H9 (cell line): ENCODE data around the gene TAC1. TPM values are rescaled to one million over a fixed set of nuclear protein-coding genes. Genes with fewer than 3 reads are reported as not detected.

Source experiments
- DNase-seq: peaks from one replicate; pipeline ENCODE4 v3.0.0-alpha.2; 2017
- H2AFZ ChIP-seq: one replicate; pipeline ENCODE4 v1.6.1; 2013; ENCODE audit warnings: mild to moderate bottlenecking, low read length, control low read depth, moderate library complexity
- H2AK5ac ChIP-seq: 2 replicates; pipeline ENCODE4 v1.6.1; 2013; ENCODE audit warnings: low read length, control low read depth, mixed read lengths; ENCODE audit not compliant: insufficient read length
- H2BK120ac ChIP-seq: one replicate; pipeline ENCODE4 v1.6.1; 2013; ENCODE audit warnings: low read depth, mild to moderate bottlenecking, low read length, control low read depth, inconsistent platforms; ENCODE audit not compliant: poor library complexity, severe bottlenecking
- H2BK12ac ChIP-seq: 2 replicates; pipeline ENCODE4 v1.6.1; 2013; ENCODE audit warnings: low read length, control low read depth, mixed read lengths, low read depth; ENCODE audit not compliant: insufficient read length
- H2BK15ac ChIP-seq: 2 replicates; pipeline ENCODE4 v1.6.1; 2013; ENCODE audit warnings: low read depth, low read length, control low read depth
- H2BK20ac ChIP-seq: one replicate; pipeline ENCODE4 v1.6.1; 2013; ENCODE audit warnings: low read depth, mild to moderate bottlenecking, low read length, control low read depth, inconsistent platforms; ENCODE audit not compliant: poor library complexity, severe bottlenecking
- H2BK5ac ChIP-seq: 2 replicates; pipeline ENCODE4 v1.6.1; 2013; ENCODE audit warnings: low read length, control low read depth, mixed read lengths; ENCODE audit not compliant: insufficient read length
- H3K14ac ChIP-seq: 2 replicates; pipeline ENCODE4 v1.6.1; 2013; ENCODE audit warnings: low read length, control low read depth; ENCODE audit not compliant: insufficient read depth
- H3K18ac ChIP-seq: 2 replicates; pipeline ENCODE4 v1.6.1; 2013; ENCODE audit warnings: low read depth, mild to moderate bottlenecking, mixed read lengths, low read length, control low read depth; ENCODE audit not compliant: insufficient read length
- H3K23ac ChIP-seq: 2 replicates; pipeline ENCODE4 v1.6.1; 2013; ENCODE audit warnings: low read length, control low read depth, mixed read lengths, low read depth; ENCODE audit not compliant: insufficient read length
- H3K23me2 ChIP-seq: 2 replicates; pipeline ENCODE4 v1.6.1; 2013; ENCODE audit warnings: low read depth, mild to moderate bottlenecking, mixed read lengths, low read length, control low read depth; ENCODE audit not compliant: insufficient read length, poor library complexity, severe bottlenecking
- H3K27ac ChIP-seq: 2 replicates; pipeline ENCODE4 v1.5.1; 2013; ENCODE audit warnings: low read length, control low read depth, mixed read lengths, low read depth; ENCODE audit not compliant: insufficient read length
- H3K27me3 ChIP-seq: 2 replicates; pipeline ENCODE4 v1.6.1; 2013; ENCODE audit warnings: low read length, control low read depth, inconsistent platforms; ENCODE audit not compliant: insufficient read depth
- H3K4ac ChIP-seq: 2 replicates; pipeline ENCODE4 v1.6.1; 2013; ENCODE audit warnings: low read depth, mild to moderate bottlenecking, control low read depth, inconsistent platforms, low read length, moderate library complexity
- H3K4me1 ChIP-seq: 2 replicates; pipeline ENCODE4 v1.6.1; 2013; ENCODE audit warnings: low read length, control low read depth, inconsistent platforms; ENCODE audit not compliant: insufficient read depth
- H3K4me2 ChIP-seq: 2 replicates; pipeline ENCODE4 v1.6.1; 2013; ENCODE audit warnings: low read length, control low read depth, mixed read lengths; ENCODE audit not compliant: insufficient read length, insufficient read depth
- H3K56ac ChIP-seq: 2 replicates; pipeline ENCODE4 v1.6.1; 2013; ENCODE audit warnings: low read depth, mild to moderate bottlenecking, mixed read lengths, low read length, control low read depth; ENCODE audit not compliant: insufficient read length
- H3K79me1 ChIP-seq: 2 replicates; pipeline ENCODE4 v1.6.1; 2013; ENCODE audit warnings: low read depth, mild to moderate bottlenecking, moderate library complexity, low read length, control low read depth, inconsistent platforms; ENCODE audit not compliant: insufficient read depth, poor library complexity, severe bottlenecking
- H3K79me2 ChIP-seq: 2 replicates; pipeline ENCODE4 v1.6.1; 2013; ENCODE audit warnings: low read length, control low read depth, inconsistent platforms; ENCODE audit not compliant: insufficient read depth
- H3K9ac ChIP-seq: 2 replicates; pipeline ENCODE4 v1.6.1; 2013; ENCODE audit warnings: low read length, control low read depth, mixed read lengths; ENCODE audit not compliant: insufficient read length; ENCODE audit errors: extremely low read depth
- H3K9me3 ChIP-seq: one replicate; pipeline ENCODE4 v1.6.1; 2013; ENCODE audit warnings: low read depth, low read length, inconsistent platforms; ENCODE audit not compliant: control insufficient read depth
- H3T11ph ChIP-seq: one replicate; pipeline ENCODE4 v1.6.1; 2013; ENCODE audit warnings: mild to moderate bottlenecking, low read length, control low read depth, inconsistent platforms
- H4K20me1 ChIP-seq: one replicate; pipeline ENCODE4 v1.6.1; 2013; ENCODE audit not compliant: control insufficient read depth, insufficient read length, insufficient read depth
- H4K5ac ChIP-seq: 2 replicates; pipeline ENCODE4 v1.6.1; 2013; ENCODE audit warnings: low read depth, mild to moderate bottlenecking, mixed read lengths, low read length, control low read depth; ENCODE audit not compliant: insufficient read length
- H4K8ac ChIP-seq: replicated peaks from 2 replicates; pipeline ENCODE4 v1.6.1; 2013; ENCODE audit warnings: low read length, control low read depth, mixed read lengths, low read depth; ENCODE audit not compliant: insufficient read length
- H4K91ac ChIP-seq: 2 replicates; pipeline ENCODE4 v1.6.1; 2013; ENCODE audit warnings: low read depth, mild to moderate bottlenecking, moderate library complexity, mixed read lengths, low read length, control low read depth; ENCODE audit not compliant: insufficient read length
- H3K27ac Mint-ChIP-seq, 3 experiments: 2 replicates in 2 of 3; 3 replicates in 1 of 3; pipeline ENCODE4 v1.8.0; 2020 to 2021; ENCODE audit warnings: mixed read lengths in 3 of 3, mild to moderate bottlenecking in 1 of 3, moderate library complexity in 1 of 3
- H3K27me3 Mint-ChIP-seq: 2 replicates; pipeline ENCODE4 v1.8.0; 2021; ENCODE audit warnings: low read depth, mild to moderate bottlenecking, moderate library complexity, mixed read lengths
- H3K36me3 Mint-ChIP-seq, 3 experiments: 2 replicates in 2 of 3; 3 replicates in 1 of 3; pipeline ENCODE4 v1.8.0; 2020 to 2021; ENCODE audit warnings: low read depth in 3 of 3, mixed read lengths in 3 of 3; ENCODE audit not compliant: insufficient read depth in 1 of 3
- H3K4me1 Mint-ChIP-seq, 2 experiments: 2 replicates each; pipeline ENCODE4 v1.8.0; 2020; ENCODE audit warnings: mixed read lengths in 2 of 2
- H3K4me3 Mint-ChIP-seq, 2 experiments: 2 replicates in 1 of 2; 3 replicates in 1 of 2; pipeline ENCODE4 v1.8.0; 2020 to 2021; ENCODE audit warnings: mild to moderate bottlenecking in 2 of 2, mixed read lengths in 2 of 2, moderate library complexity in 1 of 2
- H3K9me3 Mint-ChIP-seq, 2 experiments: 2 replicates in 1 of 2; 3 replicates in 1 of 2; pipeline ENCODE4 v1.8.0; 2020; ENCODE audit warnings: mild to moderate bottlenecking in 2 of 2, mixed read lengths in 2 of 2, moderate library complexity in 1 of 2
- CTCF ChIP-seq: fragments of 200-600 bp; sonication (generic); conservative IDR thresholded peaks from 3 replicates; pipeline ENCODE4 v1.8.0; 2021; ENCODE audit warnings: antibody characterized with exemption, mild to moderate bottlenecking
- total RNA-seq: library from RNA; stranded (reverse); gene quantifications from 2 replicates; pipeline ENCODE4 v1.2.1, GENCODE V29; 2021

Gene TAC1
- total RNA-seq, 1 experiment from 2014 or later = 0.77 TPM

- TF ChIP-seq CTCF = no peak
- H3K18ac ChIP-seq = no peak overlapping the region
- no peak overlapping the region for H3K27ac ChIP-seq
- H4K8ac ChIP-seq = no peak overlapping the region
- H3K4ac ChIP-seq = no peak overlapping the region
- H3K23me2 ChIP-seq = no peaks in the 10 kb centered on the region
- H3K36me3 Mint-ChIP-seq = no peaks in the 10 kb centered on the region
- no peaks in the 10 kb centered on the region; the same call in 1 of the 2 replicates for H3K27me3 Mint-ChIP-seq
- no peak overlapping the region for H2BK5ac ChIP-seq
- no peaks in the 10 kb centered on the region for H3K4me1 ChIP-seq
- H3K79me2 ChIP-seq = no peaks in the 10 kb centered on the region
- no peak overlapping the region for H3K4me3 Mint-ChIP-seq
- H3K9me3 ChIP-seq = no peaks in the 10 kb centered on the region
- no peak overlapping the region for H3K14ac ChIP-seq
- no peak overlapping the region for H4K91ac ChIP-seq
- no peaks in the 10 kb centered on the region for H3K27me3 ChIP-seq
- no peak overlapping the region for H2BK20ac ChIP-seq
- H3K9ac ChIP-seq = no peak overlapping the region
- DNase-seq = no peak
- H3K9me3 Mint-ChIP-seq = peaks cover 0 to 2% of the 10 kb centered on the region in 2 experiments; a peak in 2 of 5 replicates
- H3K23ac ChIP-seq = no peak overlapping the region
- H2AFZ ChIP-seq = no peak overlapping the region
- H3T11ph ChIP-seq = no peak overlapping the region
- H2BK15ac ChIP-seq = no peak overlapping the region
- peak overlapping the region in 1 of 3 experiments; percentile 31; a peak in 1 of 7 replicates for H3K27ac Mint-ChIP-seq
- H3K4me1 Mint-ChIP-seq = peaks cover 3 to 4% of the 10 kb centered on the region in 2 experiments
- no peak overlapping the region for H3K56ac ChIP-seq
- H2BK12ac ChIP-seq = no peak overlapping the region
- no peak overlapping the region for H3K4me2 ChIP-seq
- no peak overlapping the region for H2BK120ac ChIP-seq
- no peak overlapping the region for H4K5ac ChIP-seq
- H4K20me1 ChIP-seq = no peaks in the 10 kb centered on the region
- no peak overlapping the region for H2AK5ac ChIP-seq
- H3K79me1 ChIP-seq = no peaks in the 10 kb centered on the region
Measured at GRCh38 chr7:97697396-97697795, 34.5 kb upstream of the TAC1 start.
